Pancreas (tissue), 10 donors: ENCODE measurements around the gene OSBPL5. TPM values are rescaled to one million over a fixed set of nuclear protein-coding genes. Genes with fewer than 3 reads are reported as not detected.
A peak's percentile ranks its signal among the peaks of the same experiment; 100 is the strongest.

Source experiments
- ATAC-seq, 4 donors: fragments of 200-7000 bp; cut with Tn5 transposase; one replicate each; pipeline versions ENCODE4 v1.8.0 to v1.9.1; 2020; ENCODE audit warnings: mild to moderate bottlenecking in 4 of 4, moderate library complexity in 4 of 4
- DNase-seq, 6 donors: peaks; one replicate each; pipeline ENCODE4 v3.0.0-alpha.2; 2020
- FAIRE-seq: peaks from 2 replicates; lab custom pipeline; 2012; peaks lifted over from hg19 to GRCh38; lab: Jason Lieb, UNC
- H3K27ac ChIP-seq, 4 donors: fragments of 200-600 bp; sonication (generic); 1 replicate in 3 of 4; 2 replicates in 1 of 4; pipeline versions ENCODE4 v1.5.0 to v1.8.0; 2020
- H3K27me3 ChIP-seq, 4 donors: fragments of 200-600 bp; one replicate each; pipeline ENCODE4 v1.8.0; 2021
- H3K36me3 ChIP-seq, 3 donors: fragments of 200-600 bp; sonication (generic) in 1 of 3; one replicate each; pipeline versions ENCODE4 v1.5.0 to v1.8.0; 2020 to 2021
- H3K4me1 ChIP-seq, 3 donors: fragments of 200-600 bp; one replicate each; pipeline ENCODE4 v1.8.0; 2021
- H3K4me3 ChIP-seq, 4 donors: fragments of 200-600 bp; sonication (generic) in 2 of 4; one replicate each; pipeline versions ENCODE4 v1.5.0 to v1.8.0; 2020 to 2021
- H3K9me3 ChIP-seq, 4 donors: fragments of 200-600 bp; one replicate each; pipeline ENCODE4 v1.8.0; 2021
- WGBS, 2 donors: extraction: QIAGEN DNeasy Blood & Tissue Kit; methylation state at CpG; one replicate each; pipeline ENCODE4 v1.1.7; 2013; 5-methylcytosine and 5-hydroxymethylcytosine counted together
- intact Hi-C, 3 donors: fragments of 100-400 bp; cut with DNase I; formaldehyde crosslinking; loops; one replicate each; pipeline versions ENCODE4 v1.11.1 to v1.14.2; 2022
- polyA plus RNA-seq, 2 donors: library from polyadenylated mRNA; stranded (reverse); fragments of 200-250 nt; gene quantifications; one replicate each; pipeline ENCODE4 v1.2.3, GENCODE V29; 2013
- total RNA-seq, 6 donors: library from RNA; stranded (reverse); fragmentation: NEBNext Ultra II Directional in 4 of 6; extraction: Animal tissue kit (Norgen Biotek cat#: 25700) in 4 of 6; gene quantifications; one replicate each; pipeline versions ENCODE4 v1.2.1 to v1.2.4, GENCODE V29; 2021 to 2023
- TF ChIP-seq, protein P1 (sequence below), 4 donors: fragments of 200-600 bp; sonication (generic) in 3 of 4; IDR thresholded peaks; one replicate each; pipeline versions ENCODE4 v1.5.0 to v1.8.0; 2021; ENCODE audit warnings: antibody characterized with exemption in 4 of 4
- donor health status: healthy with polysubstance abuse.
- donor health status: DM: no; HTN: no; CAD: no; lungs with moderate emphysema.
- donor health status: DM: no; HTN: no; CAD: no.
- donor health status: control.
- donor health status: control.
- donor health status: Bipolar disorder and iron deficiency.
- donor health status: DM: yes; HTN: yes; CAD: no.
- donor health status: DM: no; HTN: no; CAD: no.
- donor health status: DM: no; HTN: no; CAD: no.
- donor health status: DM: yes; HTN: yes; CAD: no.

The OSBPL5 gene
- total and polyA plus RNA-seq, 8 donors, result 9.8 to 16.7 (median 11.8) TPM

DNA sequence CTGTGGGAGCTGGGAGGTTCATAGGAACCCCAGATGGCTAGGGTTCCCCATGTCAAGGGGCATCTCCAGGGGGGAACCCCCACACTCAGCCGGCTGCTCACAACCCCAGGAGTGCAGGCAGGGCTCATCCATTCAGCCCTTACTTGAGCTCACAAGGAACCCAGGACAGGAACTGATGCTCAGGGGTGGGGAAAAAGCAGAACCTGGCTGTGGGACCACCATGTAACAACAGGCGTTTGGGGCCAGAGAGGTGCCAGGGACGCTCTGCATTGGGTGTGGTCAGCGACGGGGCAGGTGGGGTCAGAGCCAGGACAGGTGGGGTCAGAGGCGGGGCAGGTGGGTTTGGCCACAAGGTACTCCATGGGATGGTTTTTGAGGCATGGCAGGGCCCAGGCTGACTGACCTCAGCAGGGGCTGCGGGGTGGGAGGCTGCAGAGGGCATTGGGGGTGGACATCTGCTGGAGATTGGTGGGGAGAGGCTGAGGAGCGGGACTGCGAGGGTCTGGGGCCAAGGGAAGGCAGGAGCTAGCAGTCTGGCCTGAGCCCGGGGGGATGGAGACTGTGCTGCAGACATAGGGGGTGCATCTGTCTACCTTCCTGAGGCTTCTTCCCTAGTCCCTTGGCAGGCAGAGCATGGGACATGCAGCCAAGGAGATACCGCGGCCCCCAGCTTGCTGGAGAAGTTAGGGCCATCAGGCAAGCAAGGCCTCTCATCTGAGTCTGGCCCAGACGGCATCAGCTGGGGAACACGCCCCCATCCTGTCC is 73.8 kb downstream of the OSBPL5 start:
- DNase-seq (peak in 1 of 6 donors; percentile 76), ATAC-seq (no peak), FAIRE-seq (no peak)
- Histone ChIP-seq H3K4me1 (no peaks in the 10 kb centered on the region), H3K36me3 (no peaks in the 10 kb centered on the region), H3K27me3 (no peaks in the 10 kb centered on the region), H3K9me3 (no peaks in the 10 kb centered on the region), H3K27ac (no peak overlapping the region), H3K4me3 (no peak overlapping the region)
- intact Hi-C loops, result loop anchor here in 2 of 3 donors (5.0 kb wide), 1 partner anchor 54 kb away; no protein-coding TSS in a partner anchor
- WGBS, 2 donors, result 59 to 66% methylated on average over 12 to 14 of the region's 14 CpGs
- TF ChIP-seq, protein P1, sequence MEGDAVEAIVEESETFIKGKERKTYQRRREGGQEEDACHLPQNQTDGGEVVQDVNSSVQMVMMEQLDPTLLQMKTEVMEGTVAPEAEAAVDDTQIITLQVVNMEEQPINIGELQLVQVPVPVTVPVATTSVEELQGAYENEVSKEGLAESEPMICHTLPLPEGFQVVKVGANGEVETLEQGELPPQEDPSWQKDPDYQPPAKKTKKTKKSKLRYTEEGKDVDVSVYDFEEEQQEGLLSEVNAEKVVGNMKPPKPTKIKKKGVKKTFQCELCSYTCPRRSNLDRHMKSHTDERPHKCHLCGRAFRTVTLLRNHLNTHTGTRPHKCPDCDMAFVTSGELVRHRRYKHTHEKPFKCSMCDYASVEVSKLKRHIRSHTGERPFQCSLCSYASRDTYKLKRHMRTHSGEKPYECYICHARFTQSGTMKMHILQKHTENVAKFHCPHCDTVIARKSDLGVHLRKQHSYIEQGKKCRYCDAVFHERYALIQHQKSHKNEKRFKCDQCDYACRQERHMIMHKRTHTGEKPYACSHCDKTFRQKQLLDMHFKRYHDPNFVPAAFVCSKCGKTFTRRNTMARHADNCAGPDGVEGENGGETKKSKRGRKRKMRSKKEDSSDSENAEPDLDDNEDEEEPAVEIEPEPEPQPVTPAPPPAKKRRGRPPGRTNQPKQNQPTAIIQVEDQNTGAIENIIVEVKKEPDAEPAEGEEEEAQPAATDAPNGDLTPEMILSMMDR (IDR thresholded peaks at IDR 0.05), result no peak

DNA sequence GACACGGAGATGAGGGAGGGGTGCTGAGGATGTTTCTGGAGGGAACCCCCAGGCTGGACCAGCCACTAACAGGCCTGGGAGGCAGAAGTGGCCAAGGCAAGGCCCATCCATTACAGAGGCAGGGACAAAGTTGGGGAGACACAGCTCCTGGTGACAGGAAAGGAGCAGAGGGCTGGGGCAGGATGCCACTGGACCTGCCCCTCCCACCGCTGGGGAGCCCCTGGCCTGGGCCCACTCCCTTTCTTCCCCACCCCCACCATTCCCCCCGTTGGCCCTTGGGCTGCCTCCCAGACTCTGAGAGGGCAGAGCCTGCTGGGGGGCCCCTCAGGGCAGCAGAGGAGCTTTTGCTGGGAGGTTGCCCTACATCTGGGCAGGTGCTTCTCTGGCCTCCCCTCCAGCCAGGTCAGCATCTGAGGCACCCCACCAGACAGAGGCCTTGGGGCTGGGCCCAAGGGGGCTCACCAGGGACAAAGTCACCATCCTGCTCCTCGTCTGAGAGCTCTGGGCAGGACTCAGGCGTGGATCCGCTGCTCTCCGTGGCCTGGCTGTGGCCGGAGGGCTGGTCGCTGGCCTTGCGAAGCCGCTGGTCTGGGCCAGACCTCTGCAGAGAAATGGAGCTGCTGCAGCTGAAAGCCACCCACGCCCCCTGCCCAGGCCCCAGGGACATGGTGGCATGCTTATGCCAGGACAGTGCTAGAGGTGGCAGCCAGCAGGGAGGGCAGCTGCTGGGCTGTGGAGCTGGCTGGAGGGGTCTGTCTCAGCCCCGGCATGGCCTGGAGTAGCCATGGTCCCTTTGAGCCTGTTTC is 74.8 kb downstream of the OSBPL5 start:
- DNase-seq, result peak in 1 of 6 donors; percentile 72
- intact Hi-C loops, result loop anchor here in 2 of 3 donors (5.0 kb wide), 1 partner anchor 53 kb away; no protein-coding TSS in a partner anchor
- TF ChIP-seq, protein P1 (IDR thresholded peaks at IDR 0.05), result no peak
- no peak for ATAC-seq
- FAIRE-seq, result no peak
- 90% methylated on average over 13 of the region's 13 CpGs for WGBS, 2 donors
- Histone ChIP-seq H3K4me1 (no peaks in the 10 kb centered on the region), H3K27me3 (no peaks in the 10 kb centered on the region), H3K36me3 (no peaks in the 10 kb centered on the region), H3K27ac (no peak overlapping the region), H3K9me3 (no peaks in the 10 kb centered on the region), H3K4me3 (no peak overlapping the region)

DNA sequence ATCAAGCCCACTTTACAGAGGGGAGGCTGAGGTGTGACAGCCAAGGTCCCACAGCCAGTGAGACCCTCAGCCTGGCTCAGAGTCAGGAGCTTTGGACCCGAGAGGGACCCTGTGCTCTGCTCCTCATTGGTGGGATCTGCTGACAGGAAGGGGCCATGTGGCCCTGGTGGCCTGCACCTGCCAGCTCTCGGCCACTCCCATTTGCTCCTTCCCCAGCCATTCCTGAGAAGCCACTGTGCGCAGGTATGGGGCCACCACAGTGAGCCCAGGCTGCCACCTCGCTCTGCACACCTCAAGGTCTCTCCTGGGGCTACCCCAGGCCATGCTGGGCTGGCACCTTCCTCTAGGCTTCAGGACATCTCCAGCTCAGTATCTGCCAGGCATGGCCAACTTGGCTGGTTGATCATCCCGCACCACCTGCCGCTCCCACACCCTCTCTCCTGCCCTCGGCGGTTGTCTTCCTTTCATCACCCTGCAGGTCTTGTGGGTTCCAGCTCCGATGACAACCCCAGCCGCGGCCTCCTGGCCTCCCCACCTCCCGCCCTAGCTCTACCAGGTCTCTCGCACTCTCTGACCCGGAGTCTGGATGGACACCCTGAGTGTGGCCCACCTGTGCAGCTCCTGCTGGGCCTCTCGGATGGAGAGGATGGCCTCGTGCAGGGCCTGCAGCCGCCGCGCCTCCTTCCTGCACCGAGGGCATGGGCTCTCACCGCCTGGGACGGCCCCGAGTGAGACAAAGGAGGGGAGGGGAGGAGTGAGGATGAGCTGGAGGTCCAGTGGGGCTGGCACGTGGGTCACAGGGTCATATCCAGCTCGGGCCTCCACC is 75.7 kb downstream of the OSBPL5 start:
- H3K27me3 ChIP-seq, result no peaks in the 10 kb centered on the region
- H3K36me3 ChIP-seq, result no peaks in the 10 kb centered on the region
- FAIRE-seq (no peak), ATAC-seq (no peak), DNase-seq (no peak)
- no peaks in the 10 kb centered on the region for H3K4me1 ChIP-seq
- no peak overlapping the region for H3K27ac ChIP-seq
- WGBS, 2 donors, result 88 to 91% methylated on average over 25 of the region's 25 CpGs
- H3K4me3 ChIP-seq, result no peak overlapping the region
- H3K9me3 ChIP-seq, result no peaks in the 10 kb centered on the region
- TF ChIP-seq, protein P1 (IDR thresholded peaks at IDR 0.05), result no peak
- intact Hi-C loops, result loop anchor here in 2 of 3 donors (5.0 to 10.0 kb wide), 3 partner anchors 42 to 55 kb away; no protein-coding TSS in a partner anchor

DNA sequence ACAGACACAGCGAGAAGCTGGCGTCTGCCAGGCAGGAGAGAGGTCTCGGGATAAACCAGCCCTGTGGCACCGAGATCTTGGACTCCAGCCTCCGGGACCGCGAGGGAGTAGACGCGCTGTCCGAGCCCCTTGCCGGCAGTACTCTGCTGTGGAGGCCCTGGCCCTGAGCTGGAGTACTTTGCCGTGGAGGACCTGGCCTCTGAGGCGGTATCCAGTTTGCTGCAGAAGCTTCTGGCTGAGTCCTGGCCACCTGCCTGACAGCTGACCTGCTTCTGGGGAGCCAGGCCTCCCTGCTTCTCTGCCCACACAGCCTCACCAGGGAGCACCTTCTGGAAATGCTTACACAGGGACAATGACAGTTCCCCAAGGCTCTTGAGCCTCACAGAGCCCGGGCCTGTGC is 76.3 kb downstream of the OSBPL5 start:
- H3K27ac ChIP-seq, result no peak overlapping the region
- DNase-seq, result peak in 1 of 6 donors; percentile 68
- H3K27me3 ChIP-seq, result no peaks in the 10 kb centered on the region
- H3K4me3 ChIP-seq, result no peak overlapping the region
- H3K4me1 ChIP-seq, result no peaks in the 10 kb centered on the region
- TF ChIP-seq, protein P1 (IDR thresholded peaks at IDR 0.05), result no peak
- FAIRE-seq, result no peak
- intact Hi-C loops, result loop anchor here in 1 of 3 donors (5.0 to 10.0 kb wide), 2 partner anchors 42 to 56 kb away; no protein-coding TSS in a partner anchor
- H3K9me3 ChIP-seq, result no peaks in the 10 kb centered on the region
- H3K36me3 ChIP-seq, result no peaks in the 10 kb centered on the region
- ATAC-seq, result no peak
- WGBS, 2 donors, result 91 to 94% methylated on average over 14 of the region's 14 CpGs
